CD4-positive, alpha-beta T cell treated with Interleukin-21 for 1 hour (primary cell): ENCODE measurements around the gene TRMT44.
"Not testable (repeated sequence)": the region's sequence is repeated elsewhere in the genome, so short reads cannot be mapped to it uniquely, and the experiment has no call there.

ENCODE experiments used
- DNase-seq: peaks from one replicate; pipeline ENCODE4 v3.0.0-alpha.2; 2020

The TRMT44 gene

DNA sequence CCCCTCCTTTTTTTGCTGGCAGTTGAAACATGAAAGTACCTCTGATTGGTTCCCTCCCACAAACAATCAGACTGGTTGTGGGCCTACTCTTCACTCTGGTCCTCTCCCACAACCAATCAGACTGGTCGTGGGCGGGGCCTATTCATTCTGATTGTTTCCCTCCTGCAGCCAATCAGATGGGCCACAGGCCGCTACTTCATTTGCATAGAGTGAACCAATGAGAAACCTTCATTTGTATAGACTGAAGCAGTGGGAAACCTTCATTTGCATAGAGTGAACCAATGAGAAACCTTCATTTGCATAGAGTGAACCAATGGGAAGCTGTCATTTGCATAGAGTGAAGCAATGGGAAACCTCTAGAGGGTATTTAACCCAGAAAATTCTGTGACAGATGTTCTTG is 55.2 kb downstream of the TRMT44 start:
- no peak for DNase-seq

DNA sequence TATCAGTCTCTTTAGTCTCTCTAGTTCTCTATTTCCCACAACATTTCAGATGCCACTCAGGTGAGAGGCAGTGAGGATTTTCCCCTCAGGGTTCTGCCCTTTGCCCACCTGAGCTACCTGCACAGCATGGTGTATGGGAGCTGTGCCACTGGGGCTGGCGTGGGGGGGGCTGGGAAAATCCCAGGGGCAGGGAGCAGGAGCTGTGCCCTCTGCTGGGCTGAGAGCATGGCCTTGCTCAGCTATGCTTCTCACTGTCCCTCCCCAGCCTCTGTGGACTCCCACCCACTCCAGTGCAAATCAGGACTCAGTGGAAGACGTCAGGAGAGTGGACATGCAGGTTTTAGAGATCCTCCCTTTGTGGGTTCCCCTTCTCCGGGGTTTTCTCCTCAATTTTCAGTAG is 57.2 kb downstream of the TRMT44 start:
- no peak for DNase-seq

- no peak for DNase-seq
Observed at GRCh38 chr4:8500966-8501365, 60.4 kb downstream of the TRMT44 start.

GRCh38 chr4:8501781-8502180 is 61.2 kb downstream of the TRMT44 start:
- DNase-seq, result no peak

DNA sequence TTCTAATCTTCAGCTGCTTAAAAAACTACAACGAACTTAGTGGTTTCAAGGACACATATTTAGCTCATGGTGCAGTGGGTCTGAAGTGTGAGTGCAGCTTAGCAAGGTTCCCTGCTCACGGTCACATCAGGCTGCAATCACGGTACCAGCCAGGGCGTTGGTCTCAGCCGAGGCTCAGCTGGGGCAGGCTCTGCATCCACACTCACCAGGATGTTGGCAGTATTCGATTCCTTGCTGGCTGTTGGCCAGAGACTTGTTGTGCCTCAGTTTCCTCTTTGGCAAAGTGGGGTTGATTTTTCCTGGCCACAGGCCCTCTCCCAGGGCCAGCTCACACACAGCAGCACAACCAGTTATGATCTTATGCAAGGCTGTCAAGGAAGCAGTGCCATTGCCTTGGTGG is 61.8 kb downstream of the TRMT44 start:
- no peak for DNase-seq

DNA sequence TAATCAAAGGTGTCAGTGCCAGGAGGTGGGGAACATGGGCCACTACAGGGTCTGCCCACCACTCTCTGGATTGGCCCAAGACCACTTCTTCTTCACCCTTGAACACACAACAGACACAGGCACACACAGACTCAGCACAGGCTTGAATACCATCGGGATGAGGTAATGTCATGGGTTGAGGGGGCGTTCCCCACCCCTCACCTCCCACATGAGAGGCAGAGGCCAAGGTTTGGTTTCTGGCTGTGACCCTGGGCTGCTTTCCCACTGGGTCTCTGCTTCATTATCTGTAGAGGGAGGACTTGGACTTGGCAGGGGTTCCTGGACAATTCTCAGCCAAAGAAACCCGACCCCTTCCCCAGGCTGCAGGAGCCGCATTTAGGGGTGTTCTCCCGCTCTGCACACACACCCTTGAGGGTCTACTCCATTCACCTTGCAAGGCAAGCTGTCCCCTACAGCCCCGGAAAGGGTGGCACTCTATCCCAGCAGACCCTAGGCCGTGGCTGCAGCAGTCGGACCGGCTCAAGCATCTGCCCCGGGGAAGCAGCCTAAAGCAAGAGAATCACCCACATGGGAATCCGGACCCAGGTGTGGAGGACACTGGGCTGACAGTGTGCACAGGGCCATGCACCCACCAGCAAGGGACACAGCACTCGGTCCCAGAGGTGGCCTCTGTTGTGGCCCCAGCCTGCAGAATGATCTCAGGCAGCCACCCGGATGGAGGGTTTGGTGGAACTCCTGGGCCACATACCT is 62.4 kb downstream of the TRMT44 start:
- DNase-seq, result no peak

GRCh38 chr4:8503801-8504200 is 63.2 kb downstream of the TRMT44 start:
- no peak for DNase-seq

DNA sequence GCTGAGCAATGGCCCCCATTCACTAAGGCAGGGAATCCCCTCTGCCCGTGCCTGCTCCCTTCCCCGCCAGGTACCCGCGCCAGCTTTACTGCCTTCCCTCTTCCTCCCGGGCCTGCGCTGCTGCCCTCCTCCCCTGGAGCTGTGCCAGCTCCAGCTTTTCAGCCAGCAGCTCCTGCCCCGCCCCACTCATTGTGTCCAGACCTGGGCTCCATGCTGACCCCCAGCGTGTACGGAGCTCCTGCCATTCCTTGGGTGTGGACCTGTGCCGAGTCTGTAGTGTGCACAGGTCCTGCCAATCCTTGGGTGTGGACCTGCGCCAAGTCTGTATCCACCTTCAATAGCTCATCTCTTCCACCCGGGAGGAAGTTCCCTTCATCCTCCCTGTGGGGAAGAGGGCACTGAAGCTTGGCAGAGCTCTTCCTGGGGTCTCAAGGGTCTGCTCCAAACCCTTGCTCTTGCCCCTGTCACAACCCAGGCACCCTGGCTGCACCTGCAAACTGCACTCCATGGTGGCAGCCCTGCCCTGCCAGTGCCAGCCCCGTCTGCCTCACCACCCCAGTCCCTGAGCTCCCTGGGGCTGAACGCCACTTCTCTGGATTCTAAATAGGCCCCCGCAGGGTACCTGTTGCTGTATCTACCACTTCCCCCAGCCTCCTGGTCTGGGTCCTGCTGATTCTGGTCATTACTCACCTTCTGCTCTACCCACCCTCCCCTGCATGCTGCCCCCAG is 63.9 kb downstream of the TRMT44 start:
- DNase-seq, result no peak

- DNase-seq, result no peak
Observed at GRCh38 chr4:8505229-8505628, 64.7 kb downstream of the TRMT44 start.

GRCh38 chr4:8506006-8506372 is 65.4 kb downstream of the TRMT44 start:
- no peak for DNase-seq

GRCh38 chr4:8506373-8507195 is 66.0 kb downstream of the TRMT44 start:
- no peak for DNase-seq

- DNase-seq, result no peak
Observed at GRCh38 chr4:8507196-8507570, 66.6 kb downstream of the TRMT44 start.

GRCh38 chr4:8507624-8508023 is 67.0 kb downstream of the TRMT44 start:
- DNase-seq, result no peak

DNA sequence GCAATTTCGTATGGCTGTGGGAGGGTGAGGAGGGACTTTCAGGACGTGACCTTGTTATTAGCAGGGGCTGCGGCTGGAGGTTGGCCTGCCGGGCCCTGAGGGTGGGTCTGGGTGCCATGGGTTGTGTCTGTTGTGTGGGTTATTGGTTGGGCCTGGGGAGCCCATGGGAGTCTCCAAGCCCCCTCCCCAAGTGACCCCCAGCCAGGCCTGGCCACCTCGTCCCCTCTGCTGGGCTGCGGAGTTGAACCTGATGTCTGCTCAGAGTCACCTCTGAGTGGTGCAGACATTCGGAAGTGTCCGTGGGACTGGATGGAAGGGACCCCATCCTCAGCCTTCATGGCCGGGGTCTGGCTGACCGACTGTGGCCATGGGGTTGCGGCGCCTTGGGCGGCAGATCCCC is 67.7 kb downstream of the TRMT44 start:
- DNase-seq, result no peak

- DNase-seq, result no peak
Observed at GRCh38 chr4:8508740-8509139, 68.2 kb downstream of the TRMT44 start.

DNA sequence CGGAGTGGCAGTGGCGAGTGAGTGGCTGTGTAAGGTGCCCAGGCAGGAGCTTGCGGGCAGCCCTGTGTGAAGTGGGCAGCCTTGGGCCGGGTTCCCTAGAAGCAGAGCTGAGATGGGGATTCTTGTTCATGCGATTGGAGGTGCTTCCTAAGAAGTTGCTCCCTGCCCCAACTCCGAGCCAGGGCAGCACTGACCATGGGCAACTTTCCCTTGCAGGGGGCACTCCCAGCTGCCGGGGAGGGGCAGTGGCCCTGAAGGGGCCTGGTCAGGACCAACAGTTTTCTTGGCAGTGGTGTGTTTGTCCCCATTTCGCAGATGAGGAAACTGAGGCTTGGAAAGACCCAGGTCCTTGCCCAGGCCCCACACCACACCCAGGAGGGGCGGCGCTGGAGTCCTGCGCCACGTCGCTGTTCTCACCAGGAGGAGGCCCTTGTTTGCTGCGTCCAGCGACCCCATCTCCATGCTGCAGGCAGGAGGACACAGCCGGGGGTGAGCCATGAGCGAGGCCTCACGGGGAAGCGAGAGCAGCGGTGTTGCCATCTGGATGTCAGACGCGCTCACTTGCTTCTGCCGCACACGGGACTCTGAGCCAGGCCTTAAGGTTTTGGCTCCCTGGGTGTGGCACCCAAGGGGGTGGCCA is 68.9 kb downstream of the TRMT44 start:
- DNase-seq, result no peak

DNA sequence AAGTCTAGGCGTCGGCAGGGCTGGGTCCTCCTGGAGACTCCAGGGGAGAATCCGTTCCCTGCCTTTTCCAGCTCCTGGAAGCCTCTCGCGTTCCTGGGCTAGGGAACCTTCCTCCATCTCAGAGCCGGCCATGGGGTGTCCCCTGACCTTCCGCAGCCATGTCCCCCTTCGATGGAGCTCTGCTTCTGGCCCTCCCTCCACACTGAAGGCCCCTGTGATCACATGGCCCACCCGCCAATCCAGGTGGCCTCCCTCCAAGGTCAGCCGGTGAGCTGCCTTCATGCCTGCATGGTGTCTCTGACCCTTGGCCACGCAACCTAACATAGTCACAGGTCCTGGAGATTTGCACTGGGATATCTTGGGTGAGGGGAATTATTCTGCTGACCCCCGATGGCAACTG is 69.6 kb downstream of the TRMT44 start:
- DNase-seq, result no peak

- DNase-seq, result no peak
Observed at GRCh38 chr4:8510611-8511285, 70.2 kb downstream of the TRMT44 start.

DNA sequence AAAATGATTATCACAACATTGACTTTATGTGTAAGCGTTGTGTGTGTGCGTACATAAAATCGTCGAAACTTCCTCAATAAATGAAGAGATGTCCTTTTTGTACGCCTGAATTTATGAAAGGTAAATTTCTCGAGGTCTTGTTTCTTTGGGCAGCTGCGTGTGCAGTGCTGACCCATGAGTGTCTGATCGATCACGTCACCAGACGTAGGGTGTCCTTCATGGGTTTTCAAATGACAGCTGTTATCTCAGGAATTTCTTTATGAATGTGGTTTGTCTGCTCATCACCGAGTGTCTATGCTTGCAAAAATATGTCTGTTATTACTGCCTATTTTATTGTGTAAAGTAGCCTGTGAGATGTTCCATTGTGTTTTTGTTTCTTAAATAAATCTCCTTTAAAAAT is 71.9 kb downstream of the TRMT44 start:
- no peak for DNase-seq

- not testable (repeated sequence) for DNase-seq
Observed at GRCh38 chr4:8513080-8513479, 72.5 kb downstream of the TRMT44 start.

DNA sequence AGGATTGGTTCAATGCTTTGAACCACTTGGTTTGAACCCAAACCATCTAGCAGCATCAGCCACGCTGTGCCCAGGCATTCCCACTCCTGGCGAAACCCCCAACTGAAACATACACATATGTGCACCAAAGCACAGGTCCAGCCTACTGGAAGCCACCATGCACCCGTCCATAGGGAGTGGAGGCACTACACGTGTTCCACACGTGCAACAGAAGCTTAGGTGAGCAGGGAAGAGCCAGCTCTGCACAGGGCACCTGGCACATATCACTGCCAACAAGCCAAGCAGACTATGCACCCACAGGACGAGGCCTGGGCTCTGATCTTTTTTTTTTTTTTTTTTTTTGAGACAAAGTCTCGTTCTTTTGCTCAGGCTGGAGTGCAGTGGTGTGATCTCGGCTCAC is 73.4 kb downstream of the TRMT44 start:
- no peak for DNase-seq

- no peak for DNase-seq
Observed at GRCh38 chr4:8514391-8514790, 73.8 kb downstream of the TRMT44 start.
